OCI-LY3 (cell line): ENCODE results near the gene NCEH1.

Experiments
- EZH2phosphoT487 ChIP-seq: fragments of 200-600 bp; shearing (Covaris generic); IDR thresholded peaks from 2 replicates; pipeline ENCODE4 v1.6.1; 2018; ENCODE audit warnings: antibody characterized with exemption, mixed run types, low read depth
- TF ChIP-seq, protein P1 (sequence below): fragments of 200-600, 300-600 bp; sonication (generic); IDR thresholded peaks from 2 replicates; pipeline ENCODE4 v1.5.1; 2014; ENCODE audit warnings: antibody characterized with exemption, low read length, low read depth

DNA sequence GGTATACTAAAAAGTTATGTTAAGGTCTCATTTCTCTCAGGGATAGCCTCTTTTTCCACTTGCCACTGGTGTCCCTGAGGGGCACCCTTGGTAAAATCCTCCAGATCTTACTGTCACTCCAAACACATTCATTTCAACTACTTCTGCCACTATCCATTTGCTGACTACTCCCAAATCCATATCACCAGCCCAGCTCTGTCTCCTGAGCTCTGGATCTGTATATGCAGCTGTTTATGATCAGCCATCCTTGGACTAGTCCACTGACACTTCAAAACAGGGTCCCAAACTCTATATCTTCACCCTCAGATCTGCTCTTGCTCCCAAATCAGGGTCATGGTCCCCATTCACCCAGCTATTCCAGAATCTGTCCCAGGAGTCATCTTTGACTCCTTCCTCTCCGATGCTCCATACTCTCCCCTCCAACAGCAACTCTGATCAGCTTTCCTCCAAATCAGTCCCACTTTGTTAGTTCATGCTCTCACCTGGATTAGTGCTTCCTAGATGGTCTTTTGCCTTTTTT is 9.9 kb downstream of the NCEH1 start:
- TF ChIP-seq, protein P1, sequence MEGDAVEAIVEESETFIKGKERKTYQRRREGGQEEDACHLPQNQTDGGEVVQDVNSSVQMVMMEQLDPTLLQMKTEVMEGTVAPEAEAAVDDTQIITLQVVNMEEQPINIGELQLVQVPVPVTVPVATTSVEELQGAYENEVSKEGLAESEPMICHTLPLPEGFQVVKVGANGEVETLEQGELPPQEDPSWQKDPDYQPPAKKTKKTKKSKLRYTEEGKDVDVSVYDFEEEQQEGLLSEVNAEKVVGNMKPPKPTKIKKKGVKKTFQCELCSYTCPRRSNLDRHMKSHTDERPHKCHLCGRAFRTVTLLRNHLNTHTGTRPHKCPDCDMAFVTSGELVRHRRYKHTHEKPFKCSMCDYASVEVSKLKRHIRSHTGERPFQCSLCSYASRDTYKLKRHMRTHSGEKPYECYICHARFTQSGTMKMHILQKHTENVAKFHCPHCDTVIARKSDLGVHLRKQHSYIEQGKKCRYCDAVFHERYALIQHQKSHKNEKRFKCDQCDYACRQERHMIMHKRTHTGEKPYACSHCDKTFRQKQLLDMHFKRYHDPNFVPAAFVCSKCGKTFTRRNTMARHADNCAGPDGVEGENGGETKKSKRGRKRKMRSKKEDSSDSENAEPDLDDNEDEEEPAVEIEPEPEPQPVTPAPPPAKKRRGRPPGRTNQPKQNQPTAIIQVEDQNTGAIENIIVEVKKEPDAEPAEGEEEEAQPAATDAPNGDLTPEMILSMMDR: no peak
- TF ChIP-seq EZH2phosphoT487: no peak
